Fibroblast of the conjunctiva (primary cell): ENCODE data around the gene HPS3.
"Not testable (repeated sequence)": the region's sequence is repeated elsewhere in the genome, so short reads cannot be mapped to it uniquely, and the experiment has no call there.

ENCODE experiments used
- DNase-seq: peaks from one replicate; pipeline ENCODE4 v3.0.0-alpha.2; 2010; ENCODE audit warnings: low read depth

HPS3 gene

DNA sequence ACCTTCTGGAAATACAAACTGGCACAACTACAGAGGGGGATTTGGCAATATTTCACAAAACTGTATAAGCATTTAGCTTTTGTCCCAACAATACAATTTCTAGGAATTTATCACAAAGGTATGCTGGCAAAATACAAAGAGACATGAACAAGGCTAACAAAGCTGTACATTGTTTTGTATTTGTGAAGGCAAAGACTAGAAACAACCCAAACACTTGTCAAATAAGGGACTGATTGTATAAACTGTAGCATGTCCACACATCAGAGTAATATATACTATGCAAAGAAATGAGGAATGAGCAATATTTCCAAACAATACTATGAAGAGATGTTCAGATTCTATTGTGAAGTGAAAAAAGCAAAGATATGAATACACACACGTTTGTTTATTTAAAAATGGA, 65.8 kb downstream of the HPS3 start:
- DNase-seq: no peak

- DNase-seq: not testable (repeated sequence)
These were observed 67.6 kb downstream of the HPS3 start for GRCh38 chr3:149196805-149197592.

DNA sequence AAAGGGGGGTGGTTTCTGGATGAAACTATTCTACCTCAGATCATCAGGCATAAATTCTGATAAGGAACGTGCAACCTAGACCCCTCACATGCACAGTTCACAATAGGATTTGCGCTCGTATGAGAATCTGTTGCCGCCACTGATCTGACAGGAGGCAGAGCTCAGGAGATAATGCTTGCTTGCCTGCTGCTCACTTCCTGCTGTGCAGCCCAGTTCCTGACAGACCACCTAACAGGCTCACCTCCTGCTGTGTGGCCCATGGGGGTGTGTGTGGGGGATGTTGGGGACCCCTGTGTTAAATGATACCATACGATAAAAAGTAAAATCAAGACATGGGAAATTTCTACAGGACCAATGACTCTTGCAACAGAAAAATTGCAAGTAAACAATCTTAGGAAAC, 68.2 kb downstream of the HPS3 start:
- no peak for DNase-seq

- no peak for DNase-seq
These were observed 69.2 kb downstream of the HPS3 start for GRCh38 chr3:149198611-149199010.

DNA sequence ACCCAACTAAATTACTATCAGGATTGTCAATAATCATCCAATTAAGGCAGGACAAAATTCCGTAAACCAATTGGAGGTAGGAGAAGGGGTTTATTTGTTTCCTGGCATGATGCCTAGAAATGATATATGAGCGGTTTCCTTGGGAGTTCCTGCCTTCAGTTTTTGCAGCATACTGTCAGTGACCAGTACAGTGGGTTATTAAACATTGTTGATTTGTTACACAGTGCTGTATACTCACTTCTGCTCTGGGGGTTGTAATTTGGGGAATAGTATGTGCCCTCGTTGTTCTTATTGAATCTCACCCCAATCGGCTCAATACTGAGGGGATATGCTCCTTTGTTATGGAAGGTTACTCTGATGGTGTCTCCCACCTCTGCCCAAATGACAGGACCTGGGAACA, 70.0 kb downstream of the HPS3 start:
- no peak for DNase-seq

- DNase-seq: no peak
These were observed 74.3 kb downstream of the HPS3 start for GRCh38 chr3:149203758-149204157.

- DNase-seq: no peak
These were observed 75.1 kb downstream of the HPS3 start for GRCh38 chr3:149204390-149204991.

- DNase-seq: no peak
These were observed 78.0 kb downstream of the HPS3 start for GRCh38 chr3:149207475-149207874.

GRCh38 chr3:149209431-149209830, 80.0 kb downstream of the HPS3 start:
- DNase-seq: no peak

DNA sequence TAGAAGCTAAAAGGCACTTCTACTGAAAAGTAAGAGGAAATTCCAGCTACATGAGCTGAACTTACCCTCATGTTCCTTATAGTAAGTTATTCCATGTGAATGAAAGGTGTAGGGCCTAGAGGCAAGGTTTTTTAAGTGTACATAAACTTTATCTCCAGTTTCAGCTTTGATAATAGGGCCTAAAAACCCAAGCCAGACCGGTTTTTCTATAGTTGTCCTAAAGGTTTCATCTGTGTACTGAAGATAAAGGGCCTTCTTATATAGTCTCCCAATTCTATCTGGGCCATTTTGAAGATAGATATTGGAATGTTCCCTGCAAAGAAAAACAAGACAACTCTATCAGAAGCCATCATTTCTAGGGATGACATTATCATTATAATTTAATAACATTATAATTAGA, 82.9 kb downstream of the HPS3 start:
- DNase-seq: no peak

DNA sequence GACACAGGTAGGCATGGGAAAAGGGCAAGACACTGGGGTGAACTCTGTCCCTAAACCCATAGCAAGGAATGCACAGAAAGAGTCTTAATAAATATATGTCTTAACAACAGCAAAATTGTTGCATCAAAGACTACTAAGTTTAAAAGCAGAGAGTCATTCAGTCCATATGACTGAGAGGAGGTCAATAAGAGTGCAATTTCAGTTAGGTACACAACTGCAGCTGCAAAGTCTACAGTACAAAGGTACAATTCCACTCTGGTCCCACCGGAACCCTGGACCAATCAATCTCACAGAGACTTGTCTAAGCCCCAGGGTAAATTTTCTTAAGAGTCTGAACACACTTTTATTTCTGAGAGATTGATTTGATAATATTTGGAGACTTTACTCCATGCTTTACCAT, 85.3 kb downstream of the HPS3 start:
- DNase-seq: no peak

DNA sequence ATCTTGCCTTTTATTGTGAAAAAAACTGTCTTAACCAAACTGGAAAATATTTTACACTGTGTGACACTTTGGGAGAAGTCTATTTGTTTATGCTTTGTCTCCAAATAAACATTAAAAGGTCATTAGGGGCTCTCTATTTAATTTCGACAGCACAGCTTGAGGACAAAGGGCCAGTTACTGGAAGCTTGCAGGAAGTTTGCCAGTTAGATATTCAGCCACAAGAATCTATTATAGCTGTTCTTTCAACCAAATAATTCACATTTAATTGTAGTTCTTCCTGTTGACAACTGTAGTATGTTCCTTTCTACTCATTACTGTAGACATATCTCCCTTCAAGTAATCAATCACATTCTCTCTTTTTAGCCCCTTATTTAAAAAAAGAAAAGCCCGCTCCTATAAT, 86.1 kb downstream of the HPS3 start:
- DNase-seq: no peak

GRCh38 chr3:149216193-149216869, 86.9 kb downstream of the HPS3 start:
- DNase-seq: no peak

- DNase-seq: no peak
These were observed 87.9 kb downstream of the HPS3 start for GRCh38 chr3:149217347-149217746.

GRCh38 chr3:149219380-149220121, 90.1 kb downstream of the HPS3 start:
- not testable (repeated sequence) for DNase-seq

DNA sequence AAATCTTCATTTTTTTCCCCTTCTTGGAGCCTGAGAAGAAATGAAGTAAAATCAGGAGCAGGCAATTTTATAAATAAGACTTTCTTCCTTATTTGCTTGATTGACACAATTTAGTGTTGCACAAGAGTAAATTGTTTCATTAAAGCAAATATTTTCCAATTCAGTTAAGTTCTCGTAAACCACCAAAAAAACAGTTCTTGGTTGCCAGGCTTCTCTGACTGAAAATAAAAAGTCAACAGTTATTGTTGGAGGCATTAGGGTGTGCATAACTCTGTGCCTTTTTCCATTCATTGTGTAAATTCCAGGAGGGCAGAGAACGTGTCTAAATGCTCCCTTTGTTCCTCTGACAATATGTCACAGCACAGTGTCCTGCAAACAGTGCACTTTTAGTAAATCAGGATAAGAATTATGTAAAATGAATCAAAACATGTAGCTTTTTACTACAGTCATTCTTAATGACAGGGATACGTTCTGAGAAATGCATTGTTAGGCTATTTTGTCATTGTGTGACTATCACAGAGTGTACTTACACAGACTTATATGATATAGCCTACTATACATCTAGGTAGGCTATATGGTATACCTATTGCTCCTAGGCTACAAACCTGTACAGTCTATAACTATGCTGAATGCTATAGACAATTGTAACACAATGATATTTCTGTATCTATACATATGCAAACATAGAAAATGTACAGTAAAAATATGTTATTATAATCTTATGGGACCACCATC, 92.5 kb downstream of the HPS3 start, which contains the start of gene CP:
CP (minus strand) TSS at position 47 of the 735 bp plus-strand sequence; CDS start at position 10, 37 bp downstream.
- DNase-seq: no peak
